ENCODE measurements around the gene JAK3. TPM values are rescaled to one million over a fixed set of nuclear protein-coding genes. Genes with fewer than 3 reads are reported as not detected.

JAK3 gene
- total RNA-seq, 1 donor from 2014 or later = 18.4 TPM

DNA sequence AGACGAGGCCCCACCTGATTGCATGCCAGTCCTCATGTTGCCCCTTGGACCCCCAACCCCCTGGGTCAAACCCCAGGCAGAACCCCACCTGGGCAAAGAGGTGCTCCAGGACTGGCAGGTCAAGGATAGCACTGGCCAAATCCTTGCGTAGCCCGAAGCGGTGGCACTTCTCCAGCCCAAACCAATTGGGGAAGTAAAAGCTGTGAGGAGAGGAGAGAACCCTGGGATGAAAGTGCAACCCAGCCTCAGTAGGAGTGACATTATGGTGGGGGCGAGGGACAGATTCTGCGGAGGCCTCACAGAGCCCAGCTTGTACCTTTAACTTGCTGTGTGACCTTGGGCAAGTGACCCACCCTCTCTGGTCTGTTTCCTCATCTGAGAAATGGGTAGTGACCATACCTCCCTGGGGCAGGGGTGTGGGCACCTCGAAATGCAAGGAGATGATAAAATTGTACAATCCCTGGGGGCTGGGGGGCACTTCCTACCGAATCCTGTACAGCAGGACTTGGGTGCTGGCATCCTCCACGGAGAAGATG lies 4.4 kb downstream of the JAK3 start:
- ATAC-seq = no peak
- DNase-seq (ENCODE audit: low spot score) = no peak
- intact Hi-C loops (cut with DNase I) = no loop called here

DNA sequence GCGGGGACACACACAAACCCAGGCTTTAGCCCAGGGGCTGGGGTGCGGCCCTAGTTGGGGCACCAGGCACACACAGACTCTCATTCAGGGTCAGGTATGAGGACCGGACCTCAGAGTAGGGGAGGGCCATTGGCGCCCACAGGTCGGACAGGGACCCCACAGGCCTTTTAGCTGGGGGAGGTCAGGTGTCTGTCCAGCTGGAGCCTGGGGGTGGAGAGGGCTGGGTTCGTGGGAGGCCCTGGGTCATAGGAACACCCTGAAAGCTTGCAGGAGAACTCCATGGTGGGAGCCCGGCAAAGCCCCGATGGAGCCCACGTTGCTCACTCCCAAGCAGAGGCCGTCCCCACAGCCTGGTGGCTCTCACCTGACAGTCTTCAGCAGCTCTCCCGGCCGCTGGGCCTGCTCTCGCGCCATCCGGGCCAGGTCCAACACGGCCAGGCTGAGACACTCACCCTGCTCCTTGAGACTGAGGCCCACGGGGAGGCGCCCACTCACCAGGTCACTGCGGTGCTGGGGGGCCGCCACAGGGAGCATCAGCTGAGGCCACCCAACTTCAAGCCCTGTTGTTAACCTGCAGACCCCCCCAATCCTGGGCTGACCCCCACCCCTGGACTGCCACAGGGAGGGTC lies 5.0 kb downstream of the JAK3 start:
- no peak for ATAC-seq
- intact Hi-C loops (cut with DNase I) = no loop called here

DNA sequence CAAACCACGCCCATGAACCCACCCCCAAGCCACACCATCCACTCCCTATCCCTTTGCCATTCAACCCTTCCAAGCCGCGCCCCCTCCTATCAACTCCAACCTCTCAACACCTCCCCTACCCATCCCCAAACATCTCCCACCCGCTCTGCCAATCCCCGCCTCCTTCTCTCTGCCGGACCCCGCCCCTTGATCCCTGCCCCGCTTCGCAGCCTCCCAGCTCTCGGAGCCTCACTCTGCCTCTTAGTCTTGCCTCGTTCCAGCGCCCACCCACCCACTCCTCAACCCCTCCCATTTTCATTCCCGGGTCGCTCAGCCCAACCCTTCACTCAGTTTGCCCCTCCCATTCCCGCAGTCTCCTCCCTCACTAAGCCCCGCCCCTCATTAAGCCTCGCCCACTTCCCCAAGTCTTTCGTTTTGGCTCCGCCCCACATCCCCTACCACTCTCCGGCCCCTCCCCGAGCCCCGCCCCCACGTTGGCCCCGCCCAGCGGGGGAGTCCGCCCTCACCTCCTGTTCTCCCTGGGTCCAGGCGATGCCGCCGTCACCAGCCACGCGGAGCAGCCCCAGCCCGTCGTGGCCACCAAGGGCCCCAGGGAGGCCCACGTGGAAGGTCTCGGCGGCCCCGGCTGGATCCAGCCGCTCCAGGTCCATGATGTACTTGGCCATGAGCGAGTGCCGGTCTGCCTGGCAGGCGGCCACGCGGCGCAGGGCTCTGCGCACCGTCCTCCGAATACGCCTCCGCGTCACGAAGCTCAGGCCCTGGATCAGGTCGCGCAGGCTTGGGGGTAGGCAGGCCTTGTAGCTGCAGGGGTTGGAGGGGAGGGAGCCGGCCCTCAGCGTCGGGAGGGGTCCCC lies 5.7 kb downstream of the JAK3 start:
- intact Hi-C loops (cut with DNase I) = no loop called here
- peak; percentile 94 for DNase-seq (ENCODE audit: low spot score)

More for the DNA sequence above, 5.0 kb downstream of the JAK3 start:
- no peak for DNase-seq (ENCODE audit: low spot score)

DNA sequence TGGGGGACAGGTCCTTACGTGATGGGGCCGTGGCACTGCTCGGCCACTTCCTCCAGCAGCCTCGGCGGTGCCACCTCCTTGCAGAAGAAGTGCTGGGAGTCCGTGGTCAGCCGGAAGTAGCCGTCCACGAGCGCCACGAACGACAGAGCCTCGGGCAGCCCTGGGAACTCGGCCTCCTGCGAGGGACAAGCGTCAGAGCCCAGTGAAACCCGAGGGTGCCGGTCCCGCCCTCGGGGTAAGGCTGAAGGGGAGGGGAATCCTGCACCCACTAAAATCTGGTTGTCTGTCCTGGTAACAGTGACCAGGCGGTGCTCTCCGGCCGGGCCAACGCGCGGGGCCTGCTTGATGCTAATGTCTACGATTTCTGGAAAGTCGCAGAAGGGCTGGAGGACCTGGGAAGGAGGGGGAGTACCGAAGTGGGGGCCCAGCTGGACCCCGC lies 6.4 kb downstream of the JAK3 start:
- ATAC-seq = peak; percentile 54

More for the DNA sequence above, 5.7 kb downstream of the JAK3 start:
- peak; percentile 94 for ATAC-seq

DNA sequence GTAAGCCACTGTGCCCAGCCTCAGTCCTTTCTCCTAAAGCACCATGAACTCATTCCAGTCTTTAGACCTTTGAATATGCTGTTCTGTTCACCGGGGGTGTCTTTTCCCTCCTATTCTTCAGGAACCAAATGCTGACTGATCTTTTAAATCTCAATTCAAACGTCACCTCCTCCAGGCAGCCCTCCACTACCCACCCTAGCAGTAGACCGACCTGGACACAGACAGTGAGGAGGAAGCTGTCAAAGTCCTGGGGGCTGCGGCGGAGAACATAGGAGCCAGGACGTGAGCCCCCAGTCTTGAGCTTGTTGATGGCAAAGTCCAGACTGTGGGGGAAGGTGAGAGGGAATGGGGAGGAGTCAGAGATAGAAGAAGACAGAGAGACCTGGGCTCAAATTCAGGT lies 7.8 kb downstream of the JAK3 start:
- intact Hi-C loops (cut with DNase I) = no loop called here
- ATAC-seq (no peak), DNase-seq (ENCODE audit: low spot score) (no peak)

More for the DNA sequence above, 6.4 kb downstream of the JAK3 start:
- no peak for DNase-seq (ENCODE audit: low spot score)
- intact Hi-C loops (cut with DNase I) = no loop called here

DNA sequence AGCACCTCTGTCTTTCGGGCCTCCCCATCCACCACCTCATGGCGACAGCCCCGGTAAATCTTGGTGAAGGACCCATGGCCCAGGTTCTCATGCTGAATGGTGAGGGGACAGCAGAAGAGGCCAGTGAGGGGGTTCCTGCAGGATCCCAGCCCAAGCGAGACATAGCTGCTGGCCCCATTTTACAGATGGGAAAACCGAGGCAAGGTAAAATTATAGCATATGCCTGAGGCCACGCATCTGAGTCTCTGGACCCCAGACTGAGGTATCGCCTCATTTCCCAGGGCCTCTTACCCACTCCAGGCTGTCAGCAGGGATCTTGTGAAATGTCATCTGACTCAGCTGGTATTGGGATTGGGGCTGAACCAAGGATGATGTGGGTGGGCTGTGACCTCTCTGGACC lies 9.8 kb downstream of the JAK3 start:
- ATAC-seq = no peak
- intact Hi-C loops (cut with DNase I) = no loop called here
- no peak for DNase-seq (ENCODE audit: low spot score)

DNA sequence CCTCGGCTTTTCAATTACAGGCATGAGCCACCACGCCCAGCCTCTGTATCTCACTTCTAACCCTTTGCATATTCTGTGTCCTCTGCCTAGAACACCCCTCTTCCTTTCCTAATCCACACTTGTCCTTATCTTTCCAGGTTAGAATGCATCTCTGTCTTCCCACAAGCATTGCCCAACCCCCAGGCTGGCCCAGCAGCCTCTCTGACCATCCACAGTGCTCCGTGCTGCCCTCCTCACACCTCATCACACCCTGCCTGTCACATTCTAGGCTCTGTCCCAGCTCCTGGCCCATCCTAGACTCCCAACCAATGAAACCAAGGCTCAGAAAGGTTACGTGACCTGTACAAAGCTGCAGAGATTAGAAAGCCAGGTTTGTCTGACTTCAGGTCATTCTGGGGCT lies 11.3 kb downstream of the JAK3 start:
- ATAC-seq = no peak
- DNase-seq (ENCODE audit: low spot score) = no peak
- intact Hi-C loops (cut with DNase I) = no loop called here

DNA sequence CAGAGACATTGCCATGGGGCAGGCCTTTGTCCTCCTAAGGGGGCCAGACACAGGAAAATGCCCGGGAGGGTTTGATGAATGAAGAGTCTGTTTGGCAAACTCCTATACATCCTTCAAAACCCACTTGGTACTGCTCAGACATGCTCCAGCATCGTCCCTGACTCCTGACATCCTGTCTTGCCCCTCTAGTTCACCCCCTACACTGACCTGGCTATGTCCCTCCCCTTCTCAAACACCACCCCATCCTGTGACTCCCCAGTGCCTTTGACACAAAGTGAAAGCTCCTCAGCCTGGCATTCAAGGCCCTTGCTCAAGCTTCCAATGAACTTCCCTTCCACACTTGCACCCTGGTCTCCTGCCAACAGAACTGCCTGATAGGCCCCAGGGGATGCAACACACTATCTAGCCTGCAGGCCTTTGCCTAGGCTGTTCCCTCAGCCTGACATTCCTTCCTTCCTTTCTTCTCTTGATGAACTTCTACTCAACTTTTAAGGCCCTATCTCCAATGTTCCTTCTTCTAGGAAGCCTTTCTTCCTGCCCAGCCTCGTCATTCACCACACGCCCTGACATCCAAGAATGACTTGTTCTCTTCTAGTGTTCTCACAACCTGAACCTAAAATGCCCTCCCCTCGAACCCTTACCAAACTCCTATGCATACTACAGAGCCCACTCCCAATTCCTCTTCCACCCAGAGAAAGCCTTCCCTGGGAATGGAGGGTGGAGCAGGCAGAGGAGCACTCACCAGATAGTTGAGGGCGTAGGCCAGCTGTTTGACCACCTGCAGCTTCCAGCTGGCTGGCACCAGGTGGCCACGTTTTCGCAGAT lies 12.4 kb downstream of the JAK3 start:
- intact Hi-C loops (cut with DNase I) = no loop called here
- no peak for ATAC-seq
- no peak for DNase-seq (ENCODE audit: low spot score)

DNA sequence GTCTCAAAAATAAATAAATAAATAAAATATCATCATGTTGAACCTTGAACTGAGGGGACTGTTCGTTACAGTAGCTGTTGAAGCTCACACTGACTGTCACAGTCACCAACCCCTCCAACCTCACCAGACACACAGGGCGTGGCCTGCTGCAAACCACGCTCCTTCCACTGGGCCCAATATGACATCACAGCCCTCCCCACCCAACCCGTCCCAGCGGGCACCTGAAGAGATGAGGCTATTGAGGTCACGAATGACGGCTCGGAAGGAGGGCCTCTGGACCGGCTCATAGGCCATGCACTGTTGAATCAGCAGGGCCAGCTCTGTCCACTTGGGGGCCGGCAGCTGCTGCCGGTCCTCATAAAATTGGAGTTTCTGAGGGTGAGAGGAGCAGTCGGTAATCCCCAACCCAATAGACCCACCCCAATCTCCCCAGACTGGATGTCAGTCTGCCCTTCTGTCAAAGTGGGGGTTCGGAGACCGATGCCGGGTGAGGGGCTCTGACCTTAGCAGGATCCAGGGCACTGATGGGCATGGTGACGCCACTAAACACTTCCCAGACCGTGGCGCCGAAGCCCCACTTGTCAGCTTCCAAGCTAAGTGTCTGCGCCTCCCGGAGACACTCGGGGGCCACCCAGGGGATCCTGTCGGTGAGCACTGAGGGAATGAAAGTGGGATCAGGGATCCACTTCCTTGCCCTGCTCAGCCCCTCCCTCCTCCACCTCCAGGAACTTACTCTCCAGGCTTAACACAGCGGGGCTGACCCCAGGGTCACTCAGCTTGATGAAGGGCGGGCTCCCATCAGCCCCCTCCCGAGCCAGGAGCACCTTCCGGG lies 13.2 kb downstream of the JAK3 start:
- no peak for DNase-seq (ENCODE audit: low spot score)
- intact Hi-C loops (cut with DNase I) = no loop called here
- no peak for ATAC-seq

DNA sequence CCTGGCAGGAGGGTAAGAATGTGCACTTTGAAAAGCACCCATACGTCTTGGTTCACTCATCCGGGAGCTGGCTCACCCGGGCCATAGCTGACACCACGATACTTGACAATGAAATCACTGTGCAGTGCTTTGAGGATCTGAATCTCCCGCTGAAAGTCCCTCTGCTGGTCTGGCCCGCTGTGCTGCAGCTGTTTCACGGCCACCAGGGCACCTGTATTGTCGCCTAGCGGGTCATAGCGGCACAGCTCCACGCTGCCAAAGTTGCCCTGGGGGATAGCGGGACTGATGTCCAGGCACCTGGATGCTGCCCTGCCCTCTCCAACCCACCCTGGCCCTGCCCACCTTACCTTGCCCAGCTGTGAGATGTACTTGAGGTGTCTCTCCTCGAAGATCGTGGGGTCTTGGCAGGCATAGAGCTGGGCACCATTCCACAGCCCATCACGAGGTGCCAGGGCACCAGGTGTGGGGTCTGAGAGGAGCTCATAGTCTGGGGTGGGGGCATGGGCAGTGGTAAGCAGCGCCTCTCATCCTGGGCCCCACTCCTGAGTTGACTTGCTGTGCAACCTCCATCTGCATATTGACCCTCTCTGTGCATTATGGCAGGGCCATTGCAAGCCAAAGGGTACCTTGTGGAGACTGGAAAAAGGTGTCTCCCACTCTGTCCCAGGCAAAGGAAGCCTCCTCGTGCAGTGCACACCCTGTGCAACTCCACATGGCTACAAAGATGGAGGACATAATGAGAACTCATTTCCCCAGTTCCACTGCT lies 15.2 kb downstream of the JAK3 start:
- intact Hi-C loops (cut with DNase I) = no loop called here
- ATAC-seq (no peak), DNase-seq (ENCODE audit: low spot score) (no peak)

DNA sequence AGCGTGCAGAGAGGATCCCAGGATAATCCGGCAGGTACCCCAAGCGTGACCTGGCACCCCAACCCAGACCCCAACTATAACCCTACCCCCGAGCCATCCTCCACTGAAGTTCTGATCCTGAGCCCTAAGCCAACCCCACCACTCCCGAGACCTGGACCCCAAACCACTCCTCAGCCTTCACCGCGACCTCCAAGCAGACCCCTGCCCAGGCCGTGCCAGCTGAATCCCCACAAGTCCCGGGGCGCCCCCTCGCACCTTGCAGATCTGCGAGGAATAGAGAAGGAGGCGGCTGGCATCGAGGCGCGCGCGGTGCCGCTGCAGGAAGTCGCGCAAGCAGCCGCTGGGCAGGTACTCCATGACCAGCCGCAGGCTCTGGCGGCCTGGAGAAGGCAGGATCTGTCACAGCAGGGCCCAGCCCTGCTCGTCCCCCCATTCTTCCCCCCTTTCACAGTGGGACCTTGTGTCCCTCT lies 16.3 kb downstream of the JAK3 start:
- ATAC-seq = no peak
- no peak for DNase-seq (ENCODE audit: low spot score)
- intact Hi-C loops (cut with DNase I) = no loop called here

DNA sequence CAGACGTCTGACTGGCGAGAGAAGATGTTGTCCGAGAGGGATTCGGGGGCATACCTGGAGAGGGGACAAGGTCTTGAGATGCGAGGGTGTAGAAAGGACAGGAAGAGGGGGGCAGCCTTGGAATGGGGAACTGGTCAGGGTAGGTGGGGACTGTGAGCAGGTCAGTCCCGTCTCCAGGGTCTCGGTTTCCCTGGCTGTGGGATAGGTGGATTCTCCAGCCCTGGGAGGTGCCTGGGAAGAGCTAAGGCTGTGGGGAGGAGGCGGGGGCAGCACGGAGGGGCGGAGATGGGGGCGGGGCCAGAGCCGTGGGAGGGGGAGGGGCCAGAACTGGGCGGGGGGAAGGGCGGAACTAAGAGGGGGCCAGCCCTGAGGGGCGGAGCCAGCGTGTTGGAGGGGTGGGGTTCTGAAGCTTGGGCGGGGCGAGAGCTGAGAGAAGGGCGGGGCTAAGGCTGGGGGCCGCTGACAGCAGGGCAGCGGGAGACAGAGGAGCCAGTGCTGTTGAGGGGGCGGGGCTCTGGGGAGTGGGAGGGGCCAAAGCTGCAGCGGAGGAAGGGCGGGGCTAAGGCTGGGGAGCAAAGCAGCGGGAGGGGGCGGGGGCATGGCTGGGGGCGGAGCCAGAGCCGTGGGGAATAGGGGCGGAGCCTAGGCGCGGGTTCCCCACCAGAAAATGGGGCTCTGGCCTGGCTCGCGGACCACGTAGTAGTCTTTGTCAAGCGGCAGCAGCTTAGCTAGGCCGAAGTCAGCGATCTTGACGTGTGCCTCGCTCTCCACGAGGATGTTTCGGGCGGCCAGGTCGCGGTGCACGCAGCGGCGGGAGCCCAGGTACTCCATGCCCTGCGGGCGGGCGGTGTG lies 17.0 kb downstream of the JAK3 start:
- peak; percentile 90 for DNase-seq (ENCODE audit: low spot score)
- intact Hi-C loops (cut with DNase I) = no loop called here

DNA sequence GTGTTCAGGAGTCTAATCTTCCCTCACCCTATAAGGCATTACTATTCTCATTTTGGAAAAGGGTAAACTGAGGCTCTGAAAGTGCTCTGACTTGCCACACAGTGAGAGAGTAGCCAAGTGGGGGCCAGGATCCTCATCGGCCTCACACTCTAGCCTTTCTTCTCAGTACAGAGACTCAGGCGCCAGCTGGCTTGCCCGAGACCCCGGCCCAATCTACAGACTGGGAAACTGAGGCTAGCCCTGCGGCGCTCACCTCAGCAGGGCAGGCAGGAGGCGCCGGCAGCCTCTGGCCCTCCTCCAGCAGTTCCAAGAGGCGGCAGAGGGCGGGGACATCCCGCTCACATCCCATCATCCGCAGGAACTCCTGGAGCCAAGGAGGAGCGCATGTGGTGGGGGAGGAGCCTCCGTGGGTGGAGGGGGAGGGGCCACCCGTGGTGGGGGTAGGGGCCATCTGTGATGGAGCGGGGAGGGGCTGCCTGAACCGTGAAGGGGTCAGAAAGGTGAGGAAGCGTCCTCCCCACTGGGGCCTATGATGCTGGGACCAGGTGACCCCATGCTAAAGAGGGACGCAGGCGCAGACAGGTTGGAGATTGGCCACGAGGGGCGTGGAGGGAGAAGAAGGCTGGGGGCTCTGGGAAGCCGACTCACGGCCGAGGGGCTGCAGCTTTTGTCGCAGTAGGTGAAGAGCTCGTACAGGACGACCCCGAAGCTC lies 17.8 kb downstream of the JAK3 start:
- ATAC-seq = peak; percentile 49
- intact Hi-C loops (cut with DNase I) = no loop called here
- DNase-seq (ENCODE audit: low spot score) = peak; percentile 68

More for the DNA sequence above, 17.0 kb downstream of the JAK3 start:
- peak; percentile 96 for ATAC-seq

DNA sequence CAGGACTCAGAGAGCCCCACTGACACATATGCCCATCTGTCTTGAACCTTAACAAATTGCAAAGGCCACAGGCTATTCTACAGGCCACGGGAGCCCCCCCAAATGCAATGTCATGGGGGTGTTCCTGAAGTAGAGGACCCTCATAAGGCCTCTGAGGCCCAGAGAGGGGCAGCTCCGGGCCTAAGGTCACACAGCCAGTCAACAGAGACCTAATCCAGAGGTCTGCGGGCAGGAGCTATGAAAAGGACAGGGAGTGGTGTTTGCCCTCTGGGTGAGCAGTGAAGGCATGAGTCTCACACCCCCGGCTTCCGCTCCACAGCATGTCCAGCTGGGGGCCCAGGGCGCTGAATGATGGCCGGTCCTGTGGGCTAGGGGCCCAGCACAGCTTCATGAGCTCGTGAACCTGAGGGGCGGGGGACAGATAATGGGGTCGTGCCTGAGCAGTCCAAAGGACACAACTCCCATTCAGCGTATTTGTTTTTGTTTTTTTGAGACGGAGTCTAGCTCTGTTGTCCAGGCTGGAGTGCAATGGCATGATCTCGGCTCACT lies 21.2 kb downstream of the JAK3 start:
- ATAC-seq = no peak
- intact Hi-C loops (cut with DNase I) = no loop called here
- DNase-seq (ENCODE audit: low spot score) = no peak

DNA sequence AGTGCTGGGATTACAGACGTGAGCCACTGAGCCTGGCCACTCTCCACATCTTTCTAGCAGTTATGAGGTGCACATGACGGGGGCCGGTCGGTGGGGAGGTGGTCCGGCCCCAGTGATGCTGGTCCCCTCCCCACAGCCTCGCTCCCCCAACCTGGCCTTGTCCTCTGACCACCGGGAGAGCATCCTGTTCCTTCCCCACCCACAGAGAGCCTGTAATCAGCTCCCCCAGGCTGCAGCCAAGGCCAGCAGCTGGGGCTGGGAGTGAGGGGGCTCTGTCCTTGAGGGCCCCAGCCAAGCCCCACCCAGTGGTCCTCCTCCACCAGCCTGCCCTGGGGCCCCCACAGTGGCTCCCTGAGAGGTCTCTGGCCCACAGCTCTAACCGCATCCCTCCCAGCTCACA lies 23.4 kb downstream of the JAK3 start:
- ATAC-seq (no peak), DNase-seq (ENCODE audit: low spot score) (no peak)
- intact Hi-C loops (cut with DNase I) = no loop called here

DNA sequence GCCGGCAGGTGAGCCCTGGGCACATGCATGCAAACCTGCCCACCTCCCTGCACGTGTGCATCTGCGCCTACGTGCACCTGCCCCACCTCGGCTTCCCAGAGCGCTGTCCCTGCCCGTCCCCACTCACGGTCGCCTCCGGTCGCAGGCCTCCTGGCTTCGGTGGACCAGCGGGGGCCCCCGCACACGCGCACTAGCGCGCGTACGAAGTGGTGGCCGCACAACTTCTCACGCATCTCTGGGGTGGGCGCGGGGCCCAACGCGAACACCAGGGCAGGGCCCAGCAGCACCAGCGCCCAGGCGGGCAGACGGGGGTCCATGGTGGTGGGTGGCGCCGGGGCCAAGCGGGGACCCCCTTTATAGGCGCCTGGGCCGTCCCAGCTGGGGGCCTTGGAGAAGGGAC lies 26.6 kb downstream of the JAK3 start, which contains the start of gene INSL3:
Gene INSL3, minus strand, starts transcription at position 330 of the 400 bp plus-strand sequence. Its CDS starts 13 bp downstream, at position 317.
- ATAC-seq (no peak), DNase-seq (ENCODE audit: low spot score) (no peak)
- intact Hi-C loops (cut with DNase I) = no loop called here
